A549 treated with RU486 at 1 μM for 4 hours (cell line): ENCODE results near the gene HM13. TPM values are rescaled to one million over a fixed set of nuclear protein-coding genes. Genes with fewer than 3 reads are reported as not detected.

Source experiments
- total RNA-seq: library from RNA; stranded (reverse); fragments of 200-300 nt; extraction: Qiagen RNA extraction; gene quantifications from 5 replicates; pipeline ENCODE4 v1.2.3, GENCODE V29; 2022; ENCODE audit warnings: low read depth

Gene HM13
- total RNA-seq, result 200 to 267 TPM (median 242 TPM) in 5 replicates

GRCh38 chr20:31514154-31515071, at the start of gene HM13:
Gene HM13 (plus strand): TSS chr20:31514442. CDS start chr20:31514552, 110 bp downstream.

GRCh38 chr20:31474758-31475427, 39.3 kb upstream of the HM13 start, which contains the start of the genes DEFB124 and REM1:
Gene DEFB124 (minus strand): TSS chr20:31475127. CDS start chr20:31473013, 2,114 bp downstream.
Gene REM1 (plus strand): TSS chr20:31475288. CDS start chr20:31476446, 1,158 bp downstream.

GRCh38 chr20:31605031-31605901, 91.0 kb downstream of the HM13 start, which contains the start of gene ID1:
Gene ID1 (plus strand): TSS chr20:31605289. CDS start chr20:31605388, 99 bp downstream.

Other genes starting within 250 kb of the HM13 start
- gene DEFB116, start 205.9 kb upstream of the HM13 start, total RNA-seq, result not detected in 5 replicates
- gene DEFB118, start 145.8 kb upstream of the HM13 start, total RNA-seq, result not detected in 5 replicates
- gene DEFB119, start 123.9 kb upstream of the HM13 start, total RNA-seq, result not detected in 5 replicates
- not detected in 5 replicates for gene DEFB121, start 108.2 kb upstream of the HM13 start, total RNA-seq
- not detected in 5 replicates for gene DEFB123, start 73.8 kb upstream of the HM13 start, total RNA-seq
- not detected in 5 replicates for gene DEFB124, start 39.3 kb upstream of the HM13 start, total RNA-seq
- gene REM1, start 39.2 kb upstream of the HM13 start, total RNA-seq, result 0.11 to 0.20 TPM (median 0.15 TPM) in 3 of 5 replicates, not detected in the others
- gene ID1, start 90.8 kb downstream of the HM13 start, total RNA-seq, result 204 to 340 TPM (median 288 TPM) in 5 replicates
- not detected in 5 replicates for gene COX4I2, start 123.5 kb downstream of the HM13 start, total RNA-seq
- 170 to 183 TPM (median 181 TPM) in 5 replicates for gene BCL2L1, start 208.4 kb downstream of the HM13 start, total RNA-seq
- gene TPX2, start 224.8 kb downstream of the HM13 start, total RNA-seq, result 99.8 to 120 TPM (median 109 TPM) in 5 replicates